ENCODE data around the gene RYR3. TPM values are rescaled to one million over a fixed set of nuclear protein-coding genes. Genes with fewer than 3 reads are reported as not detected.

Gene RYR3
- total RNA-seq, 1 experiment from 2014 or later = 0.66 TPM

DNA sequence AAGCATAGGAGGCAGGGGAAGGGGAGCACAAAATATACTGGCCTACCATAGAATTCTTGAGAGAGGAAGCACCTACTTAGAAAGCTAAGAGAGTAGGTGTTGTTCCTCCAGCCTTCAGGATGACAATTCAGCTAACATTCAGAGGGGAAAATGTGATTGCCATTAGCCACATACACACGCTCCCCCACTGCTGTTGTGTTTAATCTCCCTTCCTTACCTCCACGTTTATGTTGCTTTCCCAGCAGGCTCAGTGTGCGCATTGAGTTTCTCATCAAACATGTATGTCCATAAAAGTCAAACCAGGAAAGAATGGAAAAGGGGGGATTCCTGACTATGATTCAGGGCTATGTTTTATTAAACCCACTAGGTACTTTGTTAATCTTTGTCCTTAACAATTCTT lies 512.4 kb downstream of the RYR3 start:
- Mint-ChIP-seq H3K4me1 (ENCODE audit: low read depth, unreplicated experiment) (no peaks in the 10 kb centered on the region), H3K27ac (ENCODE audit: unreplicated experiment) (no peak overlapping the region), H3K4me3 (ENCODE audit: unreplicated experiment) (no peak overlapping the region), H3K9me3 (ENCODE audit: unreplicated experiment) (no peaks in the 10 kb centered on the region), H3K27me3 (ENCODE audit: insufficient read depth, unreplicated experiment) (peaks cover 3% of the 10 kb centered on the region), H3K36me3 (ENCODE audit: insufficient read depth, unreplicated experiment) (no peaks in the 10 kb centered on the region)
- Histone ChIP-seq H3K4me1 (no peaks in the 10 kb centered on the region), H3K9me3 (no peaks in the 10 kb centered on the region), H3K27me3 (replicated peaks; ENCODE audit: control insufficient read depth, insufficient read depth, low read length) (no peaks in the 10 kb centered on the region), H3K4me3 (ENCODE audit: low read depth, low read length) (no peak overlapping the region), H3K36me3 (ENCODE audit: control insufficient read depth, insufficient read depth, low read length) (no peaks in the 10 kb centered on the region)
- no TSS peak for BruUV-seq (replicated peaks)
- no peak for DNase-seq
- TF ChIP-seq, protein P1, sequence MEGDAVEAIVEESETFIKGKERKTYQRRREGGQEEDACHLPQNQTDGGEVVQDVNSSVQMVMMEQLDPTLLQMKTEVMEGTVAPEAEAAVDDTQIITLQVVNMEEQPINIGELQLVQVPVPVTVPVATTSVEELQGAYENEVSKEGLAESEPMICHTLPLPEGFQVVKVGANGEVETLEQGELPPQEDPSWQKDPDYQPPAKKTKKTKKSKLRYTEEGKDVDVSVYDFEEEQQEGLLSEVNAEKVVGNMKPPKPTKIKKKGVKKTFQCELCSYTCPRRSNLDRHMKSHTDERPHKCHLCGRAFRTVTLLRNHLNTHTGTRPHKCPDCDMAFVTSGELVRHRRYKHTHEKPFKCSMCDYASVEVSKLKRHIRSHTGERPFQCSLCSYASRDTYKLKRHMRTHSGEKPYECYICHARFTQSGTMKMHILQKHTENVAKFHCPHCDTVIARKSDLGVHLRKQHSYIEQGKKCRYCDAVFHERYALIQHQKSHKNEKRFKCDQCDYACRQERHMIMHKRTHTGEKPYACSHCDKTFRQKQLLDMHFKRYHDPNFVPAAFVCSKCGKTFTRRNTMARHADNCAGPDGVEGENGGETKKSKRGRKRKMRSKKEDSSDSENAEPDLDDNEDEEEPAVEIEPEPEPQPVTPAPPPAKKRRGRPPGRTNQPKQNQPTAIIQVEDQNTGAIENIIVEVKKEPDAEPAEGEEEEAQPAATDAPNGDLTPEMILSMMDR (IDR thresholded peaks at IDR 0.05; ENCODE audit: insufficient read depth in 1 of 2, low read depth in 1 of 2, low read length in 1 of 2, severe bottlenecking in 1 of 2, unreplicated experiment in 1 of 2) = no peak
- ChIA-PET CTCF (no interaction called here), POLR2A (interaction anchor here (0.6 kb wide), 1 partner anchor 75 kb away, joined by 3 read pairs; no protein-coding TSS in a partner anchor)
- intact Hi-C loops (cut with micrococcal nuclease; ENCODE audit: unreplicated experiment) = no loop called here

DNA sequence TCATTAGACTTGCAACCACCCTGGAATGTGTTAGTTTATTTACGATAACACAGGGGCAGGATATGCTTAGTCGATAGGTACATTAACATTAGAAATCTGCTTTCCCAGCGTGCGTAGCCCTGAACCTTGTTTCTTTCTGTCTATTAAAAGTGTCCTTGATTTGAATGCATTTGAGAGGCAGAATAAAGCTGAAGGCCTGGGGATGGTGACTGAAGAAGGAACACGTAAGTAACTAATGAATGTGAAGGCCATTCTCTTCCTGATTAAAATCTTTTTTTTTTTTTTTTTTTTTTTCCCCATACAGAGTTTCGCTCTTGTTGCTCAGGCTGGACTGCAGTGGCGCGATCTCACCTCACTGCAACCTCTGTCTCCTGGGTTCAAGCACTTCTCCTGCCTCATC lies 514.7 kb downstream of the RYR3 start:
- intact Hi-C loops (cut with micrococcal nuclease; ENCODE audit: unreplicated experiment) = no loop called here
- no peaks in the 10 kb centered on the region for H3K36me3 ChIP-seq (ENCODE audit: control insufficient read depth, insufficient read depth, low read length)
- Mint-ChIP-seq H3K36me3 (ENCODE audit: insufficient read depth, unreplicated experiment) (no peaks in the 10 kb centered on the region), H3K4me1 (ENCODE audit: low read depth, unreplicated experiment) (no peaks in the 10 kb centered on the region), H3K27ac (ENCODE audit: unreplicated experiment) (no peak overlapping the region), H3K9me3 (ENCODE audit: unreplicated experiment) (no peaks in the 10 kb centered on the region), H3K27me3 (ENCODE audit: insufficient read depth, unreplicated experiment) (peaks cover 3% of the 10 kb centered on the region), H3K4me3 (ENCODE audit: unreplicated experiment) (no peak overlapping the region)
- BruUV-seq (replicated peaks) = no TSS peak
- POLR2A ChIA-PET = no interaction called here
- CTCF ChIA-PET = no interaction called here
- TF ChIP-seq, protein P1 (IDR thresholded peaks at IDR 0.05; ENCODE audit: insufficient read depth in 1 of 2, low read depth in 1 of 2, low read length in 1 of 2, severe bottlenecking in 1 of 2, unreplicated experiment in 1 of 2) = no peak
- no peak for DNase-seq
- no peaks in the 10 kb centered on the region for H3K27me3 ChIP-seq (replicated peaks; ENCODE audit: control insufficient read depth, insufficient read depth, low read length)
- H3K4me1 ChIP-seq = no peaks in the 10 kb centered on the region
- H3K9me3 ChIP-seq = no peaks in the 10 kb centered on the region
- H3K4me3 ChIP-seq (ENCODE audit: low read depth, low read length) = no peak overlapping the region

DNA sequence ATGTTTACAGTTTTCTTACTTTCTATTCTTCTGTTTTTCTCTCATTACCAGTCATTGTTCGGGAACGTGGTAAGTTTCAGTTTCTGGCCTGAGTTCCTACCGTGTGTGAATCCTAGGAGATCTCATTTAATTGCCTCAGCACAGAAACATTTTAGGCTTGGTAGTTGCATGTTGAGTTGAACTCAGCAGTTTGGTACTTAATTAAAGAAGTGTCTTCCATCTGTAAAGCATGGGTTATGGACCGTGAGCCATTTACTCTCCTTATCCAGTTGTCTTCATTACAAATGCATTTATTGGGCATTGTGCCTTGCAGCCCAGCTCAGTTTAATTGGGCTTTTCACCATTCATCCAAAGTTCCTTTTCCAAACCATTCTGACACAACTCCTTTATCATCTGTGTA lies 515.4 kb downstream of the RYR3 start:
- intact Hi-C loops (cut with micrococcal nuclease; ENCODE audit: unreplicated experiment) = no loop called here
- H3K4me1 Mint-ChIP-seq (ENCODE audit: low read depth, unreplicated experiment) = no peaks in the 10 kb centered on the region
- H3K4me3 Mint-ChIP-seq (ENCODE audit: unreplicated experiment) = no peak overlapping the region
- H3K36me3 Mint-ChIP-seq (ENCODE audit: insufficient read depth, unreplicated experiment) = no peaks in the 10 kb centered on the region
- Histone ChIP-seq H3K4me3 (ENCODE audit: low read depth, low read length) (no peak overlapping the region), H3K27me3 (replicated peaks; ENCODE audit: control insufficient read depth, insufficient read depth, low read length) (no peaks in the 10 kb centered on the region), H3K9me3 (no peaks in the 10 kb centered on the region), H3K4me1 (no peaks in the 10 kb centered on the region), H3K36me3 (ENCODE audit: control insufficient read depth, insufficient read depth, low read length) (no peaks in the 10 kb centered on the region)
- ChIA-PET CTCF (no interaction called here), POLR2A (no interaction called here)
- BruUV-seq (replicated peaks) = no TSS peak
- peaks cover 3% of the 10 kb centered on the region for H3K27me3 Mint-ChIP-seq (ENCODE audit: insufficient read depth, unreplicated experiment)
- no peak overlapping the region for H3K27ac Mint-ChIP-seq (ENCODE audit: unreplicated experiment)
- no peaks in the 10 kb centered on the region for H3K9me3 Mint-ChIP-seq (ENCODE audit: unreplicated experiment)
- DNase-seq = no peak
- TF ChIP-seq, protein P1 (IDR thresholded peaks at IDR 0.05; ENCODE audit: insufficient read depth in 1 of 2, low read depth in 1 of 2, low read length in 1 of 2, severe bottlenecking in 1 of 2, unreplicated experiment in 1 of 2) = no peak
